ENCODE measurements around the gene ABLIM3. TPM values are rescaled to one million over a fixed set of nuclear protein-coding genes. Genes with fewer than 3 reads are reported as not detected.

ABLIM3 gene
- total RNA-seq (2016; rRNA removed; fragmentation: Illumina TruSeq; extraction: Trizol) (0.53 and 0.67 TPM in 2 replicates), polyA plus RNA-seq (2011; rRNA removed) (6.3 and 9.7 TPM in 2 replicates), polyA minus RNA-seq (2011; rRNA and poly(A)+ RNA removed; ENCODE audit: low replicate concordance) (3.1 and 22.0 TPM in 2 replicates), Bru-seq, nascent RNA (percentile 54 among the genes with signal in this experiment), BruChase-seq, experiment 1, labeled RNA remaining after a 6-hour chase (percentile 47 among the genes with signal in this experiment), BruChase-seq, experiment 2, labeled RNA remaining after a 2-hour chase (percentile 47 among the genes with signal in this experiment)
- 0.26 and 0.61 TPM in 2 replicates for total RNA-seq (2016; cell fraction: cytosol; rRNA removed; fragmentation: Illumina TruSeq; extraction: Trizol; ENCODE audit: low read depth)
- total RNA-seq (2016; cell fraction: insoluble cytoplasmic fraction; rRNA removed; fragmentation: Illumina TruSeq; extraction: Trizol) = 0.61 and 0.63 TPM in 2 replicates
- 0.90 and 0.93 TPM in 2 replicates for total RNA-seq (2016; cell fraction: membrane; rRNA removed; fragmentation: Illumina TruSeq; extraction: Trizol)
- total RNA-seq (2016; cell fraction: nucleus; rRNA removed; fragmentation: Illumina TruSeq; extraction: Trizol) = 0.72 and 1.0 TPM in 2 replicates
- 4.9 and 6.0 TPM in 2 replicates for polyA plus RNA-seq (2011; cell fraction: cytosol; rRNA removed)
- 24.1 and 26.3 TPM in 2 replicates for polyA plus RNA-seq (2011; cell fraction: nucleus; rRNA removed)
- 10.3 and 13.7 TPM in 2 replicates for polyA plus RNA-seq (2012)
- 0.49 and 0.66 TPM in 2 replicates for polyA plus RNA-seq (2016; cell fraction: cytosol; fragmentation: Illumina TruSeq; extraction: Trizol; ENCODE audit: low read depth)
- 0.87 and 1.1 TPM in 2 replicates for polyA plus RNA-seq (2016; cell fraction: insoluble cytoplasmic fraction; fragmentation: Illumina TruSeq; extraction: Trizol; ENCODE audit: low read depth)
- polyA plus RNA-seq (2016; cell fraction: membrane; fragmentation: Illumina TruSeq; extraction: Trizol; ENCODE audit: low read depth) = 1.1 and 1.4 TPM in 2 replicates
- polyA plus RNA-seq (2016; cell fraction: nucleus; fragmentation: Illumina TruSeq; extraction: Trizol; ENCODE audit: insufficient read depth, low read depth) = 1.6 and 2.5 TPM in 2 replicates
- 2.4 and 4.0 TPM in 2 replicates for polyA minus RNA-seq (2011; cell fraction: cytosol; rRNA and poly(A)+ RNA removed)
- polyA minus RNA-seq (2011; cell fraction: nucleus; rRNA and poly(A)+ RNA removed) = 15.7 and 24.0 TPM in 2 replicates
- long read RNA-seq, experiment 1, partial matches to known transcripts = 0 of 1 reads
- long read RNA-seq, experiment 1, other reads (novel, unspliced or antisense) = 1 of 1 reads
- long read RNA-seq, experiment 2, partial matches to known transcripts = 3 of 20 reads
- long read RNA-seq, experiment 2, other reads (novel, unspliced or antisense) = 16 of 20 reads

- no peak within 1 kb of the TSS for H2AFZ ChIP-seq (ENCODE audit: low read length)
- H3K27me3 ChIP-seq (ENCODE audit: control insufficient read depth in 1 of 2, insufficient read depth in 2 of 2, low read length in 2 of 2) = peaks cover 0 to 11% of the 10 kb centered on the region in 2 experiments; a peak in 4 of 5 replicates
- no TSS peak for BruUV-seq (replicated peaks)
- CTCF ChIA-PET (ENCODE audit: low intra/inter-chr PET ratio, low total read pairs) = interaction anchor here (1.0 to 3.2 kb wide), 5 partner anchors 9 to 128 kb away, joined by 3 to 45 read pairs (median 5); no protein-coding TSS in a partner anchor
- 2% methylated on average over 31 of the region's 54 CpGs for WGBS (ENCODE audit: low lambda C conversion rate)
- DNase-seq (ENCODE audit: low spot score) (no peak), ATAC-seq (peak; percentile 89), FAIRE-seq (peak; percentile 32)
- H3K79me2 ChIP-seq (ENCODE audit: insufficient read depth, low read length) = no peaks in the 10 kb centered on the region
- in situ Hi-C loops (cut with HindIII; ENCODE audit: extremely low pct_ligation_motif_present, low pct_unique_long_range_greater_than_20kb) = loop anchor here (5.0 to 25.0 kb wide), 2 partner anchors 86 to 421 kb away; partner anchors contain the start of gene CSNK1A1
- no peaks in the 10 kb centered on the region for H4K20me1 ChIP-seq (ENCODE audit: insufficient read depth, low read length)
- POLR2A ChIA-PET = interaction anchor here (0.6 to 4.9 kb wide), 7 partner anchors 9 to 87 kb away, joined by 3 to 68 read pairs (median 11); no protein-coding TSS in a partner anchor
- intact Hi-C loops (cut with micrococcal nuclease; ENCODE audit: unreplicated experiment) = loop anchor here (1.0 to 10.0 kb wide), 4 partner anchors 51 to 423 kb away; no protein-coding TSS in a partner anchor
- H3K9me3 ChIP-seq (ENCODE audit: low read length) = no peaks in the 10 kb centered on the region
- no peaks in the 10 kb centered on the region for H3K36me3 ChIP-seq (replicated peaks in 1 of 2; ENCODE audit: control insufficient read depth in 1 of 2, insufficient read depth in 2 of 2, low read length in 2 of 2)
- H3K27ac ChIP-seq (ENCODE audit: extremely low read length, insufficient read depth, low read length) = no peak within 1 kb of the TSS
- H3K4me3 ChIP-seq (replicated peaks in 1 of 3; ENCODE audit: insufficient read depth in 1 of 3, low read depth in 2 of 3, low read length in 3 of 3) = peak within 1 kb of the TSS; percentile 63 to 82 (median 71)
- H3K4me2 ChIP-seq (ENCODE audit: low read depth, low read length) = peak within 1 kb of the TSS; percentile 88
- H3K4me1 ChIP-seq (ENCODE audit: insufficient read depth, low read length) = peaks cover 46% of the 10 kb centered on the region
- peak within 1 kb of the TSS; percentile 63 for H3K9ac ChIP-seq (ENCODE audit: insufficient read depth, low read depth, low read length)
- TF ChIP-seq EED (CRISPR knock-in tag; IDR thresholded peaks at IDR 0.05) (0 out of 2 replicates have a peak, but pooled peaks have one; percentile 19), BCL6 (CRISPR knock-in tag; IDR thresholded peaks at IDR 0.05) (peak; percentile 33; the same call in 1 of the 2 replicates), CSRNP1 (CRISPR knock-in tag; IDR thresholded peaks at IDR 0.05) (peak; percentile 45), BRCA1 (CRISPR knock-in tag; IDR thresholded peaks at IDR 0.05) (no peak), ZNF3 (CRISPR knock-in tag; IDR thresholded peaks at IDR 0.05) (no peak), ZNF766 (CRISPR knock-in tag; IDR thresholded peaks at IDR 0.05; ENCODE audit: borderline replicate concordance) (peak; percentile 75; the same call in 1 of the 2 replicates), XRCC5 (optimal IDR thresholded peaks at IDR 0.05; ENCODE audit: low read length) (peak; percentile 55), MED1 (CRISPR knock-in tag; IDR thresholded peaks at IDR 0.05) (peak; percentile 35; the same call in 1 of the 2 replicates), ZNF264 (CRISPR knock-in tag; IDR thresholded peaks at IDR 0.05) (0 out of 2 replicates have a peak, but pooled peaks have one; percentile 41), SMC3 (IDR thresholded peaks at IDR 0.05; ENCODE audit: low read length) (peak; percentile 59; the same call in 1 of the 2 replicates), ATF6 (CRISPR knock-in tag; conservative IDR thresholded peaks at IDR 0.05) (no peak), ZNF713 (CRISPR knock-in tag; IDR thresholded peaks at IDR 0.05) (no peak), YY1 (IDR thresholded peaks at IDR 0.05; ENCODE audit: insufficient read depth, insufficient replicate concordance, low read depth, low read length) (peak; percentile 76), ZIK1 (CRISPR knock-in tag; IDR thresholded peaks at IDR 0.05; ENCODE audit: borderline replicate concordance, low read depth) (0 out of 2 replicates have a peak, but pooled peaks have one; percentile 59), MXD4 (CRISPR knock-in tag; IDR thresholded peaks at IDR 0.05) (peak; percentile 45; the same call in 1 of the 2 replicates)
Observed at GRCh38 chr5:149141224-149141956, at the start of gene ABLIM3. TSS of gene ABLIM3 (plus strand) at chr5:149141493. CDS start at chr5:149142096, 603 bp downstream.
